ENCODE results near the gene SARDH.

DNA sequence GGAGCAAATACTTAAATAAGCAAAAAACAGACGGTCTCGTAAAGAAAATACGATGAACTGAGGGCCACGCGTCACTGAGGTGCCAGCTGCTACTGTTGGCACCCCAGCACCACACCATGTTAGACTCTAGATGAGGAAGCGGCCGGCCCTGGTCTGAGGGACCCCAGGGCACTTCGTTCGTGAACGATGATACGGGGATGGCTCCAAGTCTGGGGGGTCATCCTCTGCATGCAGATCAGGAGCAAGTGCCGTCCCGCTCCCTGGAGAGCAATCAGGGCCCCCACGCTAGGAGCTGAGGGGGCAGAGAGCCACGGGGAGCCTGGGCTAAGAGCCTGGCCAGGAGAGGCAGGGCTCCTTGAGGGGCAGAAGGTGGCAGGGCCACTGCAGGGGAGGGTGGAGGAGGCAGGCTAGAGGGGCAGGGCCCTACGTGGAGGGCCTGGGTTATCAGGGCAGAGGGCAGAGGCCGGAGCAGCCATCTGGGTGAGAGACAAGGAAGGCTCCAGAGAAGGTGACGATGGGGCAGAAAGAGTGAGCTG lies 24.1 kb downstream of the SARDH start:
- no peak for TF ChIP-seq CTCF (IDR thresholded peaks at IDR 0.05; ENCODE audit: low read length)
- no peak for TF ChIP-seq EZH2 (IDR thresholded peaks at IDR 0.05; ENCODE audit: borderline replicate concordance, low read length)
